Small intestine (tissue), 7 donors: ENCODE measurements around the gene KRT14. TPM values are rescaled to one million over a fixed set of nuclear protein-coding genes. Genes with fewer than 3 reads are reported as not detected.
A peak's percentile ranks its signal among the peaks of the same experiment; 100 is the strongest.
"Not testable (repeated sequence)": the region's sequence is repeated elsewhere in the genome, so short reads cannot be mapped to it uniquely, and the experiment has no call there.

Experiments used
- DNase-seq, 2 donors: peaks; one replicate each; pipeline versions ENCODE4 v3.0.0 to v3.0.0-alpha.2; 2013
- FAIRE-seq: peaks from 2 replicates; lab custom pipeline; 2012; peaks lifted over from hg19 to GRCh38; lab: Jason Lieb, UNC
- H3K27ac ChIP-seq, 3 donors: one replicate each; pipeline ENCODE4 v1.5.1; 2013; ENCODE audit warnings: low read length in 2 of 3, mild to moderate bottlenecking in 2 of 3, control low read depth in 1 of 3, inconsistent platforms in 1 of 3, low read depth in 1 of 3, moderate library complexity in 1 of 3
- H3K27me3 ChIP-seq, 3 donors: one replicate each; pipeline ENCODE4 v1.6.1; 2013; ENCODE audit warnings: low read length in 3 of 3, inconsistent platforms in 1 of 3; ENCODE audit not compliant: control insufficient read depth in 3 of 3, insufficient read depth in 3 of 3
- H3K36me3 ChIP-seq, 3 donors: one replicate each; pipeline ENCODE4 v1.6.1; 2013; ENCODE audit warnings: low read length in 3 of 3, inconsistent platforms in 1 of 3, low read depth in 1 of 3, mild to moderate bottlenecking in 1 of 3, moderate library complexity in 1 of 3; ENCODE audit not compliant: control insufficient read depth in 3 of 3, insufficient read depth in 2 of 3
- H3K4me1 ChIP-seq, 3 donors: one replicate each; pipeline ENCODE4 v1.6.1; 2013; ENCODE audit warnings: low read length in 2 of 3, inconsistent platforms in 1 of 3, low read depth in 1 of 3, mild to moderate bottlenecking in 1 of 3, moderate library complexity in 1 of 3; ENCODE audit not compliant: control insufficient read depth in 3 of 3, insufficient read depth in 2 of 3
- H3K4me3 ChIP-seq, 3 donors: one replicate each; pipeline ENCODE4 v1.5.1; 2013; ENCODE audit warnings: low read length in 3 of 3, control low read depth in 1 of 3, inconsistent platforms in 1 of 3, low read depth in 1 of 3, mild to moderate bottlenecking in 1 of 3, moderate library complexity in 1 of 3
- H3K9me3 ChIP-seq, 2 donors: one replicate each; pipeline ENCODE4 v1.6.1; 2013; ENCODE audit warnings: low read depth in 1 of 2, low read length in 1 of 2; ENCODE audit not compliant: control insufficient read depth in 2 of 2, insufficient read depth in 1 of 2
- WGBS, 3 donors: extraction: QIAGEN DNeasy Blood & Tissue Kit; methylation state at CpG; one replicate each; pipeline ENCODE4 v1.1.7; 2013; 5-methylcytosine and 5-hydroxymethylcytosine counted together
- polyA plus RNA-seq, 4 donors: library from polyadenylated mRNA; stranded (reverse) in 3 of 4; unstranded in 1 of 4; fragments of 200-250 nt in 3 of 4; fragments of 120-200 nt in 1 of 4; gene quantifications; one replicate each; pipeline versions ENCODE4 v1.2.1 to v1.2.3, GENCODE V29; 2013
- donor health status: healthy with polysubstance abuse.
- donor health status: control.
- donor health status: control.
- donor health status: Bipolar disorder and iron deficiency.
- donor health status: healthy.

KRT14 gene
- polyA plus RNA-seq, 4 donors, result 0.33 to 2.2 (median 1.1) TPM; not detected in 1

DNA sequence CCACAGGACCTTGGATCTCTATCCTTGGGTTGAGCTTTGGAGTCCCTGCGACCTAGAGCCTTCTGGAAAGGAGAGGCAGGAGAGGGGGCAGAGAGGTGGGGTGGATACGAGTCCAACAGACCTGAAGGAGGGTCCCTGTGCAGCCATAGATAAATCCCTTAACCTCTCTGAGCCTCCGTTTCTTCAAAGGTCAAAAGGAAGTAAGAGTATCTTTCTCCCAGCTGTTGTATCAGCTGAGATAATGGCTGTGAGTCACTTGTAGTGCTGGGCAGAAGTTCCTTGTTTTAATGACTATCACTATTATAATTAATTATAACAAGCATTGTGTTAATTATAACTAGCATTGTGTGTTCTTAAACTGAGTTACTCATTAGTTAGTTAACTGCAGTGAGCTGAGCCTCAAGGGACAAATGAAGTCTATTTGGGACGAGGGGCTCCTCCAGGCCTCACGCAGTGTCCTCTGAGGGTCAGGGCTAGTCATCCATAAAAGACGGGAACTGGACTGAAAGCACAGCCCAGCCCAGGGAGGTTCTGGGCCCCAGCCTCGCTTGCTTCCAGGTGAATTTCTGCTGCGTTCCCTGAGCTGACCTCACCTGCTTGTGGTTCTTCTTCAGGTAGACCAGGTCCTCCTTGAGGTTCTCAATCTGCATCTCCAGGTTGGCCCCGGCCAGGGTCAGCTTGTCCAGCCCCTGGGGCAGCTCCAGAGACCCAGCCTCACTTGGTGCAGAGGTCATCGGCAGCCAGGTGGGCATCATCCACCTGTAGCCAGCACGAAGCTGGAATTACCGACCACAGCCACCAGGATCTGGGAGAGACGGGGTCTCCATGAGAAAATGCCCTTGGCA lies 43.4 kb upstream of the KRT14 start:
- Histone ChIP-seq H3K27ac (peak overlapping the region in 2 of 3 donors; percentile 47 to 64), H3K36me3 (no peaks in the 10 kb centered on the region), H3K9me3 (no peaks in the 10 kb centered on the region), H3K27me3 (no peaks in the 10 kb centered on the region), H3K4me3 (no peak overlapping the region), H3K4me1 (peaks cover 0 to 4% (median 0%) of the 10 kb centered on the region in 3 donors)
- 34 to 71% (median 52%) methylated on average over 13 of the region's 13 CpGs for WGBS, 3 donors
- DNase-seq (peak in 1 of 2 donors; percentile 79), FAIRE-seq (no peak)

DNA sequence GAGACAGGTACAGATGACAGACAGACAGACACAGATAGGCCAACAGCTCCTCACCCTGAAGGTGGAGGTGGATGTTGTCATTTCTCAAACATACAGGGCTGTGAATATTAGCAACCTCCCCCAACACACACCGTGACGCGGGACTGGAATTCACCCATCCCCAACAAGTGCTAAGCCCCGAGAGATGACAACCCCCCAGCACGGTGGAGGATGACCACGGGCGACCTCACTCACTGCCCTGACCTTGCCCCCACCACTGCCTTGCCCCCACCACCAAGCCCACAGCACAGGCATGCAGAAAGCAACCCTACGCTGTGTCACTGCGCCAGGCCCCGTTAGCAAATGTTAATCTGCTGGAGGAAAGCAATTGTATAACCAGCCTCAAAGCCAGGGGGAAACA lies 42.6 kb upstream of the KRT14 start:
- 76 to 82% (median 77%) methylated on average over 10 of the region's 10 CpGs for WGBS, 3 donors
- Histone ChIP-seq H3K9me3 (no peaks in the 10 kb centered on the region), H3K4me3 (no peak overlapping the region), H3K27ac (no peak overlapping the region), H3K27me3 (no peaks in the 10 kb centered on the region), H3K36me3 (no peaks in the 10 kb centered on the region), H3K4me1 (peaks cover 0 to 4% (median 0%) of the 10 kb centered on the region in 3 donors)
- DNase-seq, result no peak
- FAIRE-seq, result no peak

DNA sequence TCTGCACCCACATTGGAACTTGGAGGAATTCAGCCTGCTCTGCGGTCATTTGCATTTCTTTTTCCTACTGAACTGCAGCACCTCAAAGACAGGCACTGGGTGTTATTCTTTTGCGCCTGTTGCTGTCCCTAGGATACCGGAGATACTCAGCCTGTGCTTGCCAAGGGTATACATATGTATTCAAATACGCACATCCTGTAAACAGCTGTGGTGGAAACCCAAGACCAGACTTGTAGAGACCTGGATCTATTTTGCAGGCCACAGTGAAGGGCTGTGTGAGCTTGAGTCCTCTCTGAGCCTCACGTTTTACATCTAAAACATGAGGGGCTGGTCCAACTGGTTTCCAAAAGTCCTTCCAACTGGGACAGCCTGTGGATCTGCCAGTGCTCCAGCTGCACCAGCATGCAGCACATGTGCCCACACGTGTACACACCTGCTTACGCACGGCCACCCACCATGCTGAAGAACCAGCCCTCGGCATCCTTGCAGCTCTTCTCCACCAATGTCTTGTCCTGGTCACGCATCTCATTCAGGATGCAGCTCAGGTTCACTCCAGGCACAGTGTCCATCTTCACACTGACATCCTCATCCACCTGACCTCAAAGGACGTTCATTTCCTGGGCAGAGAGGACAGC lies 42.0 kb upstream of the KRT14 start:
- DNase-seq, H3K27ac ChIP-seq, H3K36me3 ChIP-seq, H3K9me3 ChIP-seq, FAIRE-seq, H3K4me3 ChIP-seq, H3K4me1 ChIP-seq, H3K27me3 ChIP-seq: not testable (repeated sequence)
- WGBS, 3 donors, result 79 to 82% (median 80%) methylated on average over 11 of the region's 11 CpGs

DNA sequence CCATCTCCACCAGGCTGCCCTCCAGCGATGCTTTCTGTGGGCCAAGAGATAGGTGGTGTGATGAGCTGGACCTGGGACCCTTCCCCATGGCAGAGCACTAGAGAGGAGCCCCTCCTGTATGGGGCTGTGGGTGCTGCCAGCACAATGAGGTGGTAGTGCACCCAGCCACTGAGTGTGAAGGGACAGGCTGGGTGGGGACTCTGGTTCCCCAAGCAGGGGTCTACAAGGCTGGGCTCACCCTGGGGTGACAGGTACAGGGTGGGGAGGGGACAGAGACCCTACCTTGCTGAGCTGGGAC lies 41.3 kb upstream of the KRT14 start:
- 63 to 73% (median 71%) methylated on average over 1 of the region's 1 CpG for WGBS, 3 donors
- H3K27ac ChIP-seq, H3K27me3 ChIP-seq, H3K4me1 ChIP-seq, H3K9me3 ChIP-seq, H3K4me3 ChIP-seq, FAIRE-seq, H3K36me3 ChIP-seq, DNase-seq: not testable (repeated sequence)

DNA sequence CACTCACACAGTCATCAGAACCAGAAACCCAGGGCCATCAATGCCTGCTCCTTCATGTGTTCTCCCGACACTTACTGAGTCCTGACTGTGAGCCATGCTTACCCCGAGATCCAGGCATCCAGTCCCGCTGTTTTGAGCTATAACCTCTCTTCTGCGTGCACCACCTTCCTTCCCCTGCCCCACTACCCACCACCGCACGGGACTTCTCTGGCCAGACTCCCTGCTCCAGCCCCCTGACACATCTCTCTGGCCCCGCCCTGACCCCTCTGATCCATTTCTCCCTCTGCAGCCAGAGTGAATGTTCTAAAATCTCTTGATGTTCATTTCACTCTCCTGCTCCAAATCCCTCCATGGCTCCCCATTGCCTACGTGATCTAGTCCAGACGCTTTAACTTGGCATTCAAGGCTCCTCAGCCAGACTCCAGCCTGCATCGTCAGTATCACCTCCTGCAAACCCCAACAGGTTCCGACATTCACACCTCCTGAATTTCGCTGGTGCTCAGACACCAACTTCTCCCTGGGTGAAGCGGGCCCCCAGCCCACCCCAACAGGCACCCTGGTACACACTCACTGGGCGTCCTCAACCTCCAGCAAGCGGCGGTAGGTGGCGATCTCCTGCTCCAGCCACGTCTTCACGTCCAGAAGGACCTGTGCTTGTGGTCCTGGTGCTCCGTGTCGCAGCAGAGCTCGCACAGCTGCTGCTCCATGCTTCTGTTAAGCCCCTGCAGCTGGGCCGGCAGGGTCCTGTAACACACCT lies 40.8 kb upstream of the KRT14 start:
- H3K4me1 ChIP-seq, result peaks cover 0 to 4% (median 0%) of the 10 kb centered on the region in 3 donors

DNA sequence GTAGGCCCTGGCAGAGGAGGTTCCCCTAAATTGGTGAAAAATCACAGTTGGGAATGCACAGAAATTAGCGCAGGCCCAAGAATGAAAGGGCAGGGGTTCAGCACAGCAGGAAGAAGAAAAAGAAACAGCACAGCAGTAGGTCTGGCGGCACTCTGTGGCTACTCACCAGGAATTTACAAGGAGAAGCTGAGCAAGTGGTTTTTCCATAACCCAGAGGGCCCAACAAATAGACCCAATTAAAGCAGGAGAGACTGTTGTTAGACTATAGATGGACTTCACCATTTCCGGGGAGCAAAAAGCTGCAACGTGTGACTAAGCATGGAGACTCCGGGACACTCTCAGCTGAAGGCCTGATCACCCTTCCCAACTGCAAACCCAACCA lies 40.2 kb upstream of the KRT14 start:
- H3K4me3 ChIP-seq, DNase-seq, H3K36me3 ChIP-seq, FAIRE-seq, H3K9me3 ChIP-seq, H3K27me3 ChIP-seq, H3K27ac ChIP-seq, H3K4me1 ChIP-seq: not testable (repeated sequence)
- 86 to 92% (median 86%) methylated on average over 5 of the region's 5 CpGs for WGBS, 3 donors

More for the DNA sequence above, 40.8 kb upstream of the KRT14 start:
- no peak overlapping the region for H3K27ac ChIP-seq
- H3K9me3 ChIP-seq, result no peaks in the 10 kb centered on the region
- WGBS, 3 donors, result 87 to 93% (median 88%) methylated on average over 22 to 23 of the region's 23 CpGs
- H3K36me3 ChIP-seq, result no peaks in the 10 kb centered on the region
- no peaks in the 10 kb centered on the region for H3K27me3 ChIP-seq
- DNase-seq (no peak), FAIRE-seq (no peak)
- H3K4me3 ChIP-seq, result no peak overlapping the region

DNA sequence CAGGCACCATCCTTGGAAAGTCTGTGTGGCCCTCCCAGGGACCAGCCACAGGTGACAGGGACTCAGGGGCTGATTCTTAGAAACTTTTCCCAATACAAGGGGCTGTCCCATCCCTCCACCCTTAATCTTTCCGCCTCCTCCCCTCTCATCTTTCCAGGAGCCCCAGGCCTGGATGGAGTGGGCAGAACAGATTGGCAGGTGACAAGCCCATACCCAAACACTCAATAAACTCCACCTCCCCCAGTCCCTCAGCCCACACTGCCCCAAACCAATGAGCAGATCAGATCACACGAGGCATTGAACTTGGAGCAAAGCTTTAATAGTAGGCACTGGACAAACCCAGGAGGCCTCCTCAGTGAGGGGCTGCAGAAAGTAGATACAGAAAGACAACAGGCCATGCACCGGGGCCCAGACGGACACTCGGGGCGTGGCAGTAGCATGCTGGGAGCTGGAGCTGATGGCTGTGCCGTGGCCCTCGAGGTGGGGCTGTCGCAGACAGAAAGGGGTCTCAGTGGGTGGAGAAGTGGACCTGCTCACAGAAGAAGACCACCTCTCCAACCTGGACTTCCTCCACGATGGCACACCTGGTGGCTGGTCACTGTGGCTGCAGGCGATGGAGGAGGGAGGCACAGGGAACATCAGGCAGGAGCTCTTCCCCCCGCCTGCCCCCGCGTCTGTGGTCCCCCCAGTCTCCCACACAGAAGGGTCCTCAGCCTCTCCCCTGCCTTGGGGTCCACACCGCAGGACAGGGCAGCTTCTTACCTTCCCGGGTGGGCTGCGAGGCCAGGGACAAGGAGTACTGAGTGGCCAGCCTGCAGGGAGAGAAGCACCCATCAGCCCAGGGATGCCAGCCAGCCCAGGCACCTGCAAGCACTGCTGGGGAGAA lies 39.6 kb upstream of the KRT14 start:
- H3K27me3 ChIP-seq, H3K4me1 ChIP-seq, H3K27ac ChIP-seq, H3K4me3 ChIP-seq, H3K9me3 ChIP-seq, FAIRE-seq, H3K36me3 ChIP-seq, DNase-seq: not testable (repeated sequence)
- WGBS, 3 donors, result 86 to 89% (median 88%) methylated on average over 17 of the region's 17 CpGs

DNA sequence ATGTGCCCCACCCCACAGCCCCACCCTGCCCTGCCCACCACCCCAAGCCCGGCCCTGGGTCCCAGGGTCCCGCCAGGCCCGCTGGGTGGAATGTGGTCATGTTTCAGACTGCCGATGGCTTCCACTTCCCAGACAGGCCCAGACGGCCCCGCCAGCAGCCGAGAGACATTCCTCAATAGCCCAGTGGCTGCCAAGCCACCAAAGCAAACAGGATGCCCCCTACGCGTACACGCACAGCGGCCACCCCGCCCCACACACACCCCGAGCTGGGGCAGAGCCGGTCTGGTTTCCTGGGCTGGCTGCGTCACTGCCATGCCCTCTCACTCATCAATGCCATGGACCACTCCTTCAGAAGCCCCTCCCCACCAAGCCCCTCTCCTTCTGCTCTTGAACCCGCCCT lies 38.9 kb upstream of the KRT14 start:
- FAIRE-seq, result no peak
- Histone ChIP-seq H3K4me3 (no peak overlapping the region), H3K27me3 (no peaks in the 10 kb centered on the region), H3K36me3 (no peaks in the 10 kb centered on the region), H3K27ac (no peak overlapping the region), H3K9me3 (no peaks in the 10 kb centered on the region), H3K4me1 (no peaks in the 10 kb centered on the region)
- 61 to 66% (median 65%) methylated on average over 16 of the region's 16 CpGs for WGBS, 3 donors
- no peak for DNase-seq
